Measurements from ENCODE around the gene CAMK4. TPM values are rescaled to one million over a fixed set of nuclear protein-coding genes. Genes with fewer than 3 reads are reported as not detected.

Gene CAMK4
- total and polyA plus RNA-seq, 4 donors = 0.27 to 1.4 (median 1.2) TPM

DNA sequence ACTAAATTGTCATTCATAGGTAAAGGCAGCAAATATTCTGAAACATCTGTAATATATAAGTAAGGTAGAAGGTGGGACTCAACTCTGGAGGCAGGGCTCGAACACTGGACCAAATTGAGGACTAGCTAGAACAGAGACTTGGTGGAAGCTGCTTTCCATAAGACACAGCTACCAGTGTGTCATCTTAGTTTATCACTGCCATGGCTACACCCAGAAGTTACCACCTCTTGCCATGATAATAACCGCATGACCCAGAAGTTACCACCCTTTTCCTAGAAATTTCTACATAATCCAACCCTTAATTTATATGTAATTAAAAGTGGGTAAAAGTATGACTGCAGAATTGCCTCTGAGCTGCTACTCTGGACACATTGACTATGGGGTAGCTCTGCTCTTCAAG is 188.4 kb downstream of the CAMK4 start:
- WGBS = 89% methylated on average over 2 of the region's 2 CpGs
- no peaks in the 10 kb centered on the region for H3K4me1 ChIP-seq (ENCODE audit: control insufficient read depth in 4 of 4, insufficient read depth in 4 of 4, low read length in 3 of 4)
- H3K27me3 ChIP-seq (ENCODE audit: control insufficient read depth in 4 of 4, insufficient read depth in 4 of 4, low read length in 3 of 4) = no peaks in the 10 kb centered on the region
- H3K36me3 ChIP-seq (ENCODE audit: control insufficient read depth in 4 of 4, insufficient read depth in 3 of 4, low read depth in 1 of 4, low read length in 3 of 4) = no peaks in the 10 kb centered on the region
- no peak overlapping the region for H3K4me3 ChIP-seq (ENCODE audit: low read depth in 1 of 3, low read length in 3 of 3)
- DNase-seq (ENCODE audit: low spot score) = no peak
- no peak overlapping the region for H3K27ac ChIP-seq (ENCODE audit: low read depth in 1 of 2, low read length in 2 of 2)
- no peak overlapping the region for H3K9ac ChIP-seq (ENCODE audit: low read depth in 1 of 2, low read length in 2 of 2)
- TF ChIP-seq EGR1 (IDR thresholded peaks at IDR 0.05; ENCODE audit: low read depth in 2 of 2) (no peak), HNF4A (conservative IDR thresholded peaks at IDR 0.05) (no peak), JUND (IDR thresholded peaks at IDR 0.05) (no peak), FOXA2 (IDR thresholded peaks at IDR 0.05) (no peak), RXRA (IDR thresholded peaks at IDR 0.05) (no peak), YY1 (IDR thresholded peaks at IDR 0.05) (no peak), RAD21 (IDR thresholded peaks at IDR 0.05) (no peak), TAF1 (conservative IDR thresholded peaks at IDR 0.05) (no peak), NR2F2 (IDR thresholded peaks at IDR 0.05) (no peak), FOXA1 (IDR thresholded peaks at IDR 0.05) (no peak), HNF4G (IDR thresholded peaks at IDR 0.05) (no peak), GABPA (IDR thresholded peaks at IDR 0.05 in 1 of 2, conservative IDR thresholded peaks at IDR 0.05 in 1 of 2) (no peak), SP1 (IDR thresholded peaks at IDR 0.05) (no peak)
- TF ChIP-seq, protein P1, sequence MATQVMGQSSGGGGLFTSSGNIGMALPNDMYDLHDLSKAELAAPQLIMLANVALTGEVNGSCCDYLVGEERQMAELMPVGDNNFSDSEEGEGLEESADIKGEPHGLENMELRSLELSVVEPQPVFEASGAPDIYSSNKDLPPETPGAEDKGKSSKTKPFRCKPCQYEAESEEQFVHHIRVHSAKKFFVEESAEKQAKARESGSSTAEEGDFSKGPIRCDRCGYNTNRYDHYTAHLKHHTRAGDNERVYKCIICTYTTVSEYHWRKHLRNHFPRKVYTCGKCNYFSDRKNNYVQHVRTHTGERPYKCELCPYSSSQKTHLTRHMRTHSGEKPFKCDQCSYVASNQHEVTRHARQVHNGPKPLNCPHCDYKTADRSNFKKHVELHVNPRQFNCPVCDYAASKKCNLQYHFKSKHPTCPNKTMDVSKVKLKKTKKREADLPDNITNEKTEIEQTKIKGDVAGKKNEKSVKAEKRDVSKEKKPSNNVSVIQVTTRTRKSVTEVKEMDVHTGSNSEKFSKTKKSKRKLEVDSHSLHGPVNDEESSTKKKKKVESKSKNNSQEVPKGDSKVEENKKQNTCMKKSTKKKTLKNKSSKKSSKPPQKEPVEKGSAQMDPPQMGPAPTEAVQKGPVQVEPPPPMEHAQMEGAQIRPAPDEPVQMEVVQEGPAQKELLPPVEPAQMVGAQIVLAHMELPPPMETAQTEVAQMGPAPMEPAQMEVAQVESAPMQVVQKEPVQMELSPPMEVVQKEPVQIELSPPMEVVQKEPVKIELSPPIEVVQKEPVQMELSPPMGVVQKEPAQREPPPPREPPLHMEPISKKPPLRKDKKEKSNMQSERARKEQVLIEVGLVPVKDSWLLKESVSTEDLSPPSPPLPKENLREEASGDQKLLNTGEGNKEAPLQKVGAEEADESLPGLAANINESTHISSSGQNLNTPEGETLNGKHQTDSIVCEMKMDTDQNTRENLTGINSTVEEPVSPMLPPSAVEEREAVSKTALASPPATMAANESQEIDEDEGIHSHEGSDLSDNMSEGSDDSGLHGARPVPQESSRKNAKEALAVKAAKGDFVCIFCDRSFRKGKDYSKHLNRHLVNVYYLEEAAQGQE (IDR thresholded peaks at IDR 0.05) = no peak
- TF ChIP-seq, protein P2, sequence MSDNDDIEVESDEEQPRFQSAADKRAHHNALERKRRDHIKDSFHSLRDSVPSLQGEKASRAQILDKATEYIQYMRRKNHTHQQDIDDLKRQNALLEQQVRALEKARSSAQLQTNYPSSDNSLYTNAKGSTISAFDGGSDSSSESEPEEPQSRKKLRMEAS (IDR thresholded peaks at IDR 0.05) = no peak
- TF ChIP-seq, protein P3, sequence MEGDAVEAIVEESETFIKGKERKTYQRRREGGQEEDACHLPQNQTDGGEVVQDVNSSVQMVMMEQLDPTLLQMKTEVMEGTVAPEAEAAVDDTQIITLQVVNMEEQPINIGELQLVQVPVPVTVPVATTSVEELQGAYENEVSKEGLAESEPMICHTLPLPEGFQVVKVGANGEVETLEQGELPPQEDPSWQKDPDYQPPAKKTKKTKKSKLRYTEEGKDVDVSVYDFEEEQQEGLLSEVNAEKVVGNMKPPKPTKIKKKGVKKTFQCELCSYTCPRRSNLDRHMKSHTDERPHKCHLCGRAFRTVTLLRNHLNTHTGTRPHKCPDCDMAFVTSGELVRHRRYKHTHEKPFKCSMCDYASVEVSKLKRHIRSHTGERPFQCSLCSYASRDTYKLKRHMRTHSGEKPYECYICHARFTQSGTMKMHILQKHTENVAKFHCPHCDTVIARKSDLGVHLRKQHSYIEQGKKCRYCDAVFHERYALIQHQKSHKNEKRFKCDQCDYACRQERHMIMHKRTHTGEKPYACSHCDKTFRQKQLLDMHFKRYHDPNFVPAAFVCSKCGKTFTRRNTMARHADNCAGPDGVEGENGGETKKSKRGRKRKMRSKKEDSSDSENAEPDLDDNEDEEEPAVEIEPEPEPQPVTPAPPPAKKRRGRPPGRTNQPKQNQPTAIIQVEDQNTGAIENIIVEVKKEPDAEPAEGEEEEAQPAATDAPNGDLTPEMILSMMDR (IDR thresholded peaks at IDR 0.05; ENCODE audit: low read depth, low read length, missing input control) = no peak
- TF ChIP-seq, protein P4, sequence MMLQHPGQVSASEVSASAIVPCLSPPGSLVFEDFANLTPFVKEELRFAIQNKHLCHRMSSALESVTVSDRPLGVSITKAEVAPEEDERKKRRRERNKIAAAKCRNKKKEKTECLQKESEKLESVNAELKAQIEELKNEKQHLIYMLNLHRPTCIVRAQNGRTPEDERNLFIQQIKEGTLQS (IDR thresholded peaks at IDR 0.05) = no peak
- TF ChIP-seq, protein P5, sequence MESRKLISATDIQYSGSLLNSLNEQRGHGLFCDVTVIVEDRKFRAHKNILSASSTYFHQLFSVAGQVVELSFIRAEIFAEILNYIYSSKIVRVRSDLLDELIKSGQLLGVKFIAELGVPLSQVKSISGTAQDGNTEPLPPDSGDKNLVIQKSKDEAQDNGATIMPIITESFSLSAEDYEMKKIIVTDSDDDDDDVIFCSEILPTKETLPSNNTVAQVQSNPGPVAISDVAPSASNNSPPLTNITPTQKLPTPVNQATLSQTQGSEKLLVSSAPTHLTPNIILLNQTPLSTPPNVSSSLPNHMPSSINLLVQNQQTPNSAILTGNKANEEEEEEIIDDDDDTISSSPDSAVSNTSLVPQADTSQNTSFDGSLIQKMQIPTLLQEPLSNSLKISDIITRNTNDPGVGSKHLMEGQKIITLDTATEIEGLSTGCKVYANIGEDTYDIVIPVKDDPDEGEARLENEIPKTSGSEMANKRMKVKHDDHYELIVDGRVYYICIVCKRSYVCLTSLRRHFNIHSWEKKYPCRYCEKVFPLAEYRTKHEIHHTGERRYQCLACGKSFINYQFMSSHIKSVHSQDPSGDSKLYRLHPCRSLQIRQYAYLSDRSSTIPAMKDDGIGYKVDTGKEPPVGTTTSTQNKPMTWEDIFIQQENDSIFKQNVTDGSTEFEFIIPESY (IDR thresholded peaks at IDR 0.05) = no peak
- H3K9me3 ChIP-seq (ENCODE audit: control insufficient read depth in 4 of 4, low read length in 3 of 4) = no peaks in the 10 kb centered on the region
